H1 (cell line): ENCODE measurements around the gene ITGA4. TPM values are rescaled to one million over a fixed set of nuclear protein-coding genes. Genes with fewer than 3 reads are reported as not detected.

ENCODE experiments used
- CTCF ChIA-PET: fragments of 300-600 bp; sonication (Branson Sonifier 250); formaldehyde crosslinking; loops from one replicate; lab custom pipeline; 2021; ENCODE audit not compliant: partially characterized antibody; lab: Charles Lee
- POLR2A ChIA-PET: fragments of 300-600 bp; sonication (Branson Sonifier 250); formaldehyde crosslinking; loops from one replicate; lab custom pipeline; 2021; ENCODE audit warnings: inconsistent platforms; ENCODE audit not compliant: partially characterized antibody; lab: Charles Lee
- DNase-seq, 2 experiments: peaks; one replicate each; pipeline versions ENCODE4 v3.0.0 to v3.0.0-alpha.2; 2010 to 2022; ENCODE audit warnings: low spot score in 2 of 2, low read depth in 1 of 2, mixed read lengths in 1 of 2
- FAIRE-seq: peaks from 2 replicates; lab custom pipeline; 2011; peaks lifted over from hg19 to GRCh38; lab: Jason Lieb, UNC
- H2AFZ ChIP-seq: 2 replicates; pipeline ENCODE4 v1.8.1; 2012; ENCODE audit warnings: low read length, inconsistent platforms
- H2AK5ac ChIP-seq: 2 replicates; pipeline ENCODE4 v1.6.1; 2013; ENCODE audit warnings: low read depth, low read length
- H2BK120ac ChIP-seq: replicated peaks from 2 replicates; pipeline ENCODE3; 2013; ENCODE audit warnings: low read depth, low read length, inconsistent platforms
- H2BK12ac ChIP-seq: 2 replicates; pipeline ENCODE4 v1.6.1; 2013; ENCODE audit warnings: low read depth, low read length
- H2BK15ac ChIP-seq: 2 replicates; pipeline ENCODE4 v1.6.1; 2013; ENCODE audit warnings: low read length
- H2BK20ac ChIP-seq: 2 replicates; pipeline ENCODE4 v1.6.1; 2013; ENCODE audit warnings: low read length
- H2BK5ac ChIP-seq: 2 replicates; pipeline ENCODE4 v1.6.1; 2013; ENCODE audit warnings: low read depth, low read length
- H3K14ac ChIP-seq: 2 replicates; pipeline ENCODE4 v1.6.1; 2013; ENCODE audit warnings: inconsistent platforms; ENCODE audit not compliant: insufficient read length
- H3K18ac ChIP-seq: 2 replicates; pipeline ENCODE4 v1.6.1; 2013; ENCODE audit warnings: low read length; ENCODE audit errors: extremely low read depth
- H3K23ac ChIP-seq: 2 replicates; pipeline ENCODE4 v1.6.1; 2013; ENCODE audit warnings: inconsistent platforms; ENCODE audit not compliant: insufficient read length
- H3K23me2 ChIP-seq: 2 replicates; pipeline ENCODE4 v1.6.1; 2013; ENCODE audit warnings: low read depth, low read length
- H3K27ac ChIP-seq: 2 replicates; pipeline ENCODE4 v1.6.1; 2011; ENCODE audit warnings: low read depth, low read length, inconsistent platforms
- H3K27me3 ChIP-seq, 4 experiments: replicated peaks in 1 of 4; 1 replicate in 1 of 4; 2 replicates in 3 of 4; pipeline versions ENCODE4 v1.6.1 to v1.8.1; 2011 to 2013; ENCODE audit warnings: low read length in 3 of 4, mild to moderate bottlenecking in 3 of 4, inconsistent platforms in 2 of 4, mixed read lengths in 2 of 4, moderate library complexity in 1 of 4; ENCODE audit not compliant: control insufficient read depth in 3 of 4, insufficient read depth in 3 of 4; ENCODE audit errors: extremely low read depth in 1 of 4
- H3K36me3 ChIP-seq, 4 experiments: 2 replicates each; pipeline versions ENCODE4 v1.6.1 to v1.8.1; 2011 to 2013; ENCODE audit warnings: mild to moderate bottlenecking in 4 of 4, low read length in 3 of 4, moderate library complexity in 2 of 4, control low read depth in 1 of 4, inconsistent platforms in 1 of 4; ENCODE audit not compliant: insufficient read depth in 4 of 4, control insufficient read depth in 2 of 4
- H3K4ac ChIP-seq: replicated peaks from 2 replicates; pipeline ENCODE3; 2013; ENCODE audit warnings: low read length, low read depth, mixed read lengths, inconsistent platforms; ENCODE audit not compliant: insufficient read length
- H3K4me1 ChIP-seq, 4 experiments: replicated peaks in 1 of 4; 1 replicate in 1 of 4; 2 replicates in 3 of 4; pipeline versions ENCODE4 v1.6.1 to v1.8.1; 2011 to 2013; ENCODE audit warnings: low read length in 3 of 4, inconsistent platforms in 2 of 4, mixed read lengths in 1 of 4; ENCODE audit not compliant: insufficient read depth in 4 of 4, control insufficient read depth in 3 of 4
- H3K4me2 ChIP-seq, 2 experiments: 2 replicates each; pipeline versions ENCODE4 v1.6.1 to v1.8.1; 2011 to 2013; ENCODE audit warnings: low read depth in 2 of 2, low read length in 2 of 2, control low read depth in 1 of 2, inconsistent platforms in 1 of 2, mild to moderate bottlenecking in 1 of 2; ENCODE audit not compliant: insufficient read depth in 1 of 2
- H3K4me3 ChIP-seq, 4 experiments: fragments of 200-600, 300-600 bp in 1 of 4; sonication (generic), shearing (Covaris generic), sonication (Bioruptor Twin) in 1 of 4; 2 replicates each; pipeline versions ENCODE4 v1.5.1 to v1.8.1; 2011 to 2016; ENCODE audit warnings: low read length in 4 of 4, low read depth in 3 of 4, control low read depth in 2 of 4, inconsistent platforms in 2 of 4, mild to moderate bottlenecking in 2 of 4, mixed read lengths in 1 of 4, moderate library complexity in 1 of 4; ENCODE audit not compliant: insufficient read depth in 2 of 4; ENCODE audit errors: extremely low read depth in 1 of 4
- H3K56ac ChIP-seq: replicated peaks from 2 replicates; pipeline ENCODE3; 2013; ENCODE audit warnings: low read depth, mild to moderate bottlenecking, mixed read lengths, low read length, inconsistent platforms; ENCODE audit not compliant: insufficient read length
- H3K79me1 ChIP-seq: 2 replicates; pipeline ENCODE4 v1.6.1; 2013; ENCODE audit warnings: low read depth, low read length, control low read depth
- H3K79me2 ChIP-seq, 2 experiments: 2 replicates each; pipeline versions ENCODE4 v1.6.1 to v1.8.1; 2012 to 2013; ENCODE audit warnings: low read length in 2 of 2, mild to moderate bottlenecking in 2 of 2, inconsistent platforms in 1 of 2; ENCODE audit not compliant: insufficient read depth in 2 of 2, control insufficient read depth in 1 of 2
- H3K9ac ChIP-seq, 4 experiments: replicated peaks in 1 of 4; 1 replicate in 1 of 4; 2 replicates in 3 of 4; pipeline versions ENCODE4 v1.6.1 to v1.8.1; 2011 to 2013; ENCODE audit warnings: low read depth in 3 of 4, low read length in 3 of 4, control low read depth in 2 of 4, mild to moderate bottlenecking in 2 of 4, moderate library complexity in 2 of 4, inconsistent platforms in 1 of 4; ENCODE audit errors: extremely low read depth in 1 of 4
- H3K9me3 ChIP-seq, 2 experiments: 2 replicates each; pipeline versions ENCODE4 v1.6.1 to v1.8.1; 2012 to 2013; ENCODE audit warnings: mild to moderate bottlenecking in 2 of 2, moderate library complexity in 2 of 2, control low read depth in 1 of 2, inconsistent platforms in 1 of 2, low read depth in 1 of 2, low read length in 1 of 2, mixed read lengths in 1 of 2; ENCODE audit not compliant: insufficient read depth in 2 of 2
- H4K20me1 ChIP-seq, 2 experiments: replicated peaks in 1 of 2; 2 replicates each; pipeline versions ENCODE3 to v1.8.1; 2011 to 2013; ENCODE audit warnings: inconsistent platforms in 2 of 2, low read length in 2 of 2, mild to moderate bottlenecking in 1 of 2; ENCODE audit not compliant: insufficient read depth in 2 of 2, control insufficient read depth in 1 of 2
- H4K5ac ChIP-seq: 2 replicates; pipeline ENCODE4 v1.6.1; 2013; ENCODE audit warnings: low read length, low read depth, mixed read lengths, inconsistent platforms; ENCODE audit not compliant: insufficient read length
- H4K8ac ChIP-seq: 2 replicates; pipeline ENCODE4 v1.8.0; 2013; ENCODE audit warnings: mild to moderate bottlenecking, moderate library complexity, low read length, inconsistent platforms; ENCODE audit not compliant: insufficient read depth; ENCODE audit errors: extremely low read depth
- H4K91ac ChIP-seq: replicated peaks from 2 replicates; pipeline ENCODE3; 2013; ENCODE audit warnings: low read length, mixed read lengths, inconsistent platforms; ENCODE audit not compliant: insufficient read length
- BRCA1 ChIP-seq: IDR thresholded peaks from 2 replicates; pipeline ENCODE4 v1.6.1; 2012; ENCODE audit warnings: low read depth, low read length, improper control_type of control experiment
- CBX5 ChIP-seq: fragments of 300-800, 300-1000 bp; sonication (generic); IDR thresholded peaks from 2 replicates; pipeline ENCODE4 v1.7.1; 2016; ENCODE audit warnings: antibody characterized with exemption, low read length, low read depth
- CBX8 ChIP-seq: fragments of 300-800, 300-1000 bp; sonication (generic); IDR thresholded peaks from 2 replicates; pipeline ENCODE4 v1.7.1; 2016; ENCODE audit warnings: low read depth, low read length, borderline replicate concordance
- FOSL1 ChIP-seq: IDR thresholded peaks from 2 replicates; pipeline ENCODE4 v1.6.1; 2011; ENCODE audit warnings: mild to moderate bottlenecking, low read depth, low read length, moderate library complexity; ENCODE audit not compliant: insufficient read depth
- HDAC6 ChIP-seq: IDR thresholded peaks from one replicate; pipeline ENCODE4 v1.7.1; 2012; ENCODE audit warnings: low read depth, mild to moderate bottlenecking, inconsistent platforms, low read length, moderate library complexity
- RAD21 ChIP-seq, 2 experiments: IDR thresholded peaks in 1 of 2; conservative IDR thresholded peaks in 1 of 2; 2 replicates each; pipeline ENCODE4 v1.6.1; 2011; ENCODE audit warnings: low read depth in 2 of 2, low read length in 2 of 2, improper control_type of control experiment in 1 of 2, inconsistent platforms in 1 of 2, mild to moderate bottlenecking in 1 of 2, moderate library complexity in 1 of 2
- RFX5 ChIP-seq: IDR thresholded peaks from 2 replicates; pipeline ENCODE4 v1.6.1; 2011; ENCODE audit warnings: low read depth, low read length, improper control_type of control experiment, borderline replicate concordance
- SIN3A ChIP-seq, 2 experiments: IDR thresholded peaks in 1 of 2; conservative IDR thresholded peaks in 1 of 2; 2 replicates each; pipeline ENCODE4 v1.6.1; 2011 to 2012; ENCODE audit warnings: low read length in 2 of 2, improper control_type of control experiment in 1 of 2, low read depth in 1 of 2, mild to moderate bottlenecking in 1 of 2
- SP1 ChIP-seq: IDR thresholded peaks from 2 replicates; pipeline ENCODE4 v1.6.1; 2011; ENCODE audit warnings: low read depth, low read length
- TAF1 ChIP-seq: IDR thresholded peaks from 2 replicates; pipeline ENCODE4 v1.6.1; 2011; ENCODE audit warnings: mild to moderate bottlenecking, low read depth, low read length
- WGBS, 2 experiments: shearing (Covaris generic) in 1 of 2; methylation state at CpG; one replicate each; pipeline versions ENCODE4 v1.1.6 to v1.1.7; 2013 to 2015; ENCODE audit warnings: low lambda C conversion rate in 2 of 2, mixed read lengths in 2 of 2, inconsistent platforms in 1 of 2, low coverage in 1 of 2, missing lambda C conversion rate in 1 of 2; ENCODE audit not compliant: insufficient replicate concordance in 2 of 2, insufficient coverage in 1 of 2, insufficient read length in 1 of 2; ENCODE audit errors: extremely low coverage in 1 of 2, missing lambda C conversion rate in 1 of 2; 5-methylcytosine and 5-hydroxymethylcytosine counted together
- polyA plus RNA-seq, 7 experiments: library from polyadenylated mRNA; depleted of rRNA in 3 of 7; stranded (reverse) in 5 of 7; unstranded in 2 of 7; fragments of >200 nt in 5 of 7; fragments of 200-250 nt in 2 of 7; gene quantifications; 1 replicate in 5 of 7; 2 replicates in 1 of 7; 4 replicates in 1 of 7; pipeline versions ENCODE4 v1.2.1 to v1.2.3, GENCODE V29; 2011 to 2013; ENCODE audit warnings: missing spikeins in 2 of 7, mixed read lengths in 2 of 7
- total RNA-seq: library from RNA; stranded (reverse); fragmentation: NEBNext Ultra II Directional; extraction: Animal tissue kit (Norgen Biotek cat#: 25700); gene quantifications from 2 replicates; pipeline ENCODE4 v1.2.1, GENCODE V29; 2021
- TF ChIP-seq, protein P1 (sequence below): IDR thresholded peaks from 2 replicates; pipeline ENCODE4 v1.6.1; 2011; ENCODE audit warnings: low read depth, mild to moderate bottlenecking, low read length; ENCODE audit not compliant: insufficient read depth
- TF ChIP-seq, protein P2 (sequence below): IDR thresholded peaks from 2 replicates; pipeline ENCODE4 v1.6.1; 2012; ENCODE audit warnings: inconsistent platforms

Gene ITGA4
- total and polyA plus RNA-seq, 2 of the 8 experiments (the other 6 are each of a cell fraction or from before 2014, with no cell fraction given) = 0.60 to 2.1 TPM

DNA sequence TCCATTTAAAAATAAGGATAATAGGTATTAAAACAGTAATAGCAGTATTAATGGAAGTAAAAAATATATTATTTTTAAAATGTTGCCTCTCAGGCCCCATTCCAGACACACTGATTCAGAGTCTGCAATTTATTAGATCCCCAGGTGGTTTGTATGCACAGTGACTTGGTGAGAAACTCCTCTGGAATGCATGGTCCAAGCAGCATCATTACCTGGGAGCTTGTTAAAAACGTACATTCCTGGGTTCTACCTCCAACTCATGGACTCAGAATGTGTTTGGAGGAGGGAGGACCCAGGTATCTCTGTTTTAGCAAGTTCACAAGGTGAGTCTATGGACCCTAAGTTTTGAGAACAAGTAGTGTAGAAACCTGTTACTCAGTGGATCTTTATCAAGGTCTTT lies 95.6 kb downstream of the ITGA4 start:
- no peaks in the 10 kb centered on the region for H3K36me3 ChIP-seq
- no peak overlapping the region for H2BK20ac ChIP-seq
- H4K8ac ChIP-seq = no peak overlapping the region
- H3K56ac ChIP-seq = no peak overlapping the region
- H3K4ac ChIP-seq = no peak overlapping the region
- H3K4me1 ChIP-seq = no peaks in the 10 kb centered on the region
- H2BK5ac ChIP-seq = no peak overlapping the region
- DNase-seq = no peak
- no peak overlapping the region for H3K27ac ChIP-seq
- no peak for FAIRE-seq
- H3K4me2 ChIP-seq = no peak overlapping the region
- H3K4me3 ChIP-seq = no peak overlapping the region
- no peak overlapping the region for H3K9ac ChIP-seq
- no peak overlapping the region for H2BK15ac ChIP-seq
- H2BK12ac ChIP-seq = no peak overlapping the region
- no peak overlapping the region for H2BK120ac ChIP-seq
- H3K9me3 ChIP-seq = no peaks in the 10 kb centered on the region
- H3K14ac ChIP-seq = no peak overlapping the region
- H2AFZ ChIP-seq = 0 out of 2 replicates have a peak overlapping the region, but pooled peaks have one; percentile 38
- CTCF ChIA-PET = no interaction called here
- H3K27me3 ChIP-seq = peaks cover 0 to 1% (median 0%) of the 10 kb centered on the region in 4 experiments; a peak in 1 of 7 replicates
- no peaks in the 10 kb centered on the region for H3K23me2 ChIP-seq
- no peak overlapping the region for H3K23ac ChIP-seq
- no peak overlapping the region for H4K91ac ChIP-seq
- H3K18ac ChIP-seq = no peak overlapping the region
- WGBS, 2 experiments = 89% methylated on average over 1 of the region's 1 CpG; no CpG with 5 or more reads in 1 of the 2 experiments
- H4K5ac ChIP-seq = no peak overlapping the region
- no peaks in the 10 kb centered on the region for H4K20me1 ChIP-seq
- no peaks in the 10 kb centered on the region for H3K79me1 ChIP-seq
- POLR2A ChIA-PET = no interaction called here
- no peaks in the 10 kb centered on the region for H3K79me2 ChIP-seq
- no peak overlapping the region for H2AK5ac ChIP-seq
- TF ChIP-seq, protein P1, sequence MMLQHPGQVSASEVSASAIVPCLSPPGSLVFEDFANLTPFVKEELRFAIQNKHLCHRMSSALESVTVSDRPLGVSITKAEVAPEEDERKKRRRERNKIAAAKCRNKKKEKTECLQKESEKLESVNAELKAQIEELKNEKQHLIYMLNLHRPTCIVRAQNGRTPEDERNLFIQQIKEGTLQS = no peak
- TF ChIP-seq, protein P2, sequence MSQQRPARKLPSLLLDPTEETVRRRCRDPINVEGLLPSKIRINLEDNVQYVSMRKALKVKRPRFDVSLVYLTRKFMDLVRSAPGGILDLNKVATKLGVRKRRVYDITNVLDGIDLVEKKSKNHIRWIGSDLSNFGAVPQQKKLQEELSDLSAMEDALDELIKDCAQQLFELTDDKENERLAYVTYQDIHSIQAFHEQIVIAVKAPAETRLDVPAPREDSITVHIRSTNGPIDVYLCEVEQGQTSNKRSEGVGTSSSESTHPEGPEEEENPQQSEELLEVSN = no peak
- TF ChIP-seq SP1 = no peak
- TF ChIP-seq BRCA1 = no peak
- TF ChIP-seq RFX5 = no peak
- no peak for TF ChIP-seq HDAC6
- no peak for TF ChIP-seq TAF1
- TF ChIP-seq CBX8 = no peak
- TF ChIP-seq FOSL1 = no peak
- TF ChIP-seq SIN3A (conservative IDR thresholded peaks at IDR 0.05 in 1 of 2, IDR thresholded peaks at IDR 0.05 in 1 of 2; ENCODE audit: low read depth in 1 of 2, low read length in 2 of 2) = no peak
- TF ChIP-seq RAD21 (IDR thresholded peaks at IDR 0.05 in 1 of 2, conservative IDR thresholded peaks at IDR 0.05 in 1 of 2; ENCODE audit: low read depth in 2 of 2, low read length in 2 of 2) = no peak
- TF ChIP-seq CBX5 = no peak
